ENCODE results near the gene SNX24. TPM values are rescaled to one million over a fixed set of nuclear protein-coding genes. Genes with fewer than 3 reads are reported as not detected.

SNX24 gene
- total RNA-seq, 1 experiment from 2014 or later: 23.5 TPM

- Mint-ChIP-seq H3K36me3 (ENCODE audit: insufficient read depth, unreplicated experiment) (no peaks in the 10 kb centered on the region), H3K9me3 (ENCODE audit: low read depth, unreplicated experiment) (no peaks in the 10 kb centered on the region), H3K27me3 (ENCODE audit: unreplicated experiment) (no peaks in the 10 kb centered on the region), H3K4me1 (ENCODE audit: low read depth, unreplicated experiment) (no peaks in the 10 kb centered on the region), H3K4me3 (ENCODE audit: low read depth, unreplicated experiment) (no peak overlapping the region), H3K27ac (ENCODE audit: unreplicated experiment) (no peak overlapping the region)
- BruUV-seq (replicated peaks): no TSS peak
- DNase-seq: no peak
- TF ChIP-seq, protein P1, sequence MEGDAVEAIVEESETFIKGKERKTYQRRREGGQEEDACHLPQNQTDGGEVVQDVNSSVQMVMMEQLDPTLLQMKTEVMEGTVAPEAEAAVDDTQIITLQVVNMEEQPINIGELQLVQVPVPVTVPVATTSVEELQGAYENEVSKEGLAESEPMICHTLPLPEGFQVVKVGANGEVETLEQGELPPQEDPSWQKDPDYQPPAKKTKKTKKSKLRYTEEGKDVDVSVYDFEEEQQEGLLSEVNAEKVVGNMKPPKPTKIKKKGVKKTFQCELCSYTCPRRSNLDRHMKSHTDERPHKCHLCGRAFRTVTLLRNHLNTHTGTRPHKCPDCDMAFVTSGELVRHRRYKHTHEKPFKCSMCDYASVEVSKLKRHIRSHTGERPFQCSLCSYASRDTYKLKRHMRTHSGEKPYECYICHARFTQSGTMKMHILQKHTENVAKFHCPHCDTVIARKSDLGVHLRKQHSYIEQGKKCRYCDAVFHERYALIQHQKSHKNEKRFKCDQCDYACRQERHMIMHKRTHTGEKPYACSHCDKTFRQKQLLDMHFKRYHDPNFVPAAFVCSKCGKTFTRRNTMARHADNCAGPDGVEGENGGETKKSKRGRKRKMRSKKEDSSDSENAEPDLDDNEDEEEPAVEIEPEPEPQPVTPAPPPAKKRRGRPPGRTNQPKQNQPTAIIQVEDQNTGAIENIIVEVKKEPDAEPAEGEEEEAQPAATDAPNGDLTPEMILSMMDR (IDR thresholded peaks at IDR 0.05; ENCODE audit: unreplicated experiment): no peak
- CTCF ChIA-PET: interaction anchor here (0.7 to 1.1 kb wide), 2 partner anchors 35 to 813 kb away, joined by 3 read pairs; no protein-coding TSS in a partner anchor
- intact Hi-C loops (cut with micrococcal nuclease; ENCODE audit: unreplicated experiment): no loop called here
These were observed 162.3 kb downstream of the SNX24 start for GRCh38 chr5:123007754-123008153.

DNA sequence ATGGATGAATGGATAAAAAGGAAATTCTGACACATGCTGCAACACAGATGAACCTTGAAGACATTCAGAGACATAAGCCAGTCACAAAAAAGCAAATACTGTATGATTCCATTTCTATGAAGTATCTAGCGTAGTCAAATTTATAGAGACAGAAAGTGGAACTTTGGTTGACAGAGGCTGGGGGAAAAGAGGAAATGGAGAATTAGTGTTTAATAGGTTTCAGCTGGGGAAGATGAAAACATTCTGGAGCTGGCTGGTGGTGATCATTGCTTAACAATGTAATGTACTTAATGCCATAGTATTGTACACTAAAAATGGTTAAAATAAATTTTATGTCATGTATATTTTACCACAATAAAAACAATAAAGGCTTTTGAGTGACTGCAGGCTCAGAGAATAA lies 166.9 kb downstream of the SNX24 start:
- no peaks in the 10 kb centered on the region for H3K36me3 Mint-ChIP-seq (ENCODE audit: insufficient read depth, unreplicated experiment)
- DNase-seq: no peak
- no peak overlapping the region for H3K4me3 Mint-ChIP-seq (ENCODE audit: low read depth, unreplicated experiment)
- CTCF ChIA-PET: no interaction called here
- peaks cover 8% of the 10 kb centered on the region for H3K4me1 Mint-ChIP-seq (ENCODE audit: low read depth, unreplicated experiment)
- no TSS peak for BruUV-seq (replicated peaks)
- intact Hi-C loops (cut with micrococcal nuclease; ENCODE audit: unreplicated experiment): no loop called here
- no peaks in the 10 kb centered on the region for H3K27me3 Mint-ChIP-seq (ENCODE audit: unreplicated experiment)
- TF ChIP-seq, protein P1 (IDR thresholded peaks at IDR 0.05; ENCODE audit: unreplicated experiment): no peak
- H3K27ac Mint-ChIP-seq (ENCODE audit: unreplicated experiment): no peak overlapping the region
- H3K9me3 Mint-ChIP-seq (ENCODE audit: low read depth, unreplicated experiment): no peaks in the 10 kb centered on the region

DNA sequence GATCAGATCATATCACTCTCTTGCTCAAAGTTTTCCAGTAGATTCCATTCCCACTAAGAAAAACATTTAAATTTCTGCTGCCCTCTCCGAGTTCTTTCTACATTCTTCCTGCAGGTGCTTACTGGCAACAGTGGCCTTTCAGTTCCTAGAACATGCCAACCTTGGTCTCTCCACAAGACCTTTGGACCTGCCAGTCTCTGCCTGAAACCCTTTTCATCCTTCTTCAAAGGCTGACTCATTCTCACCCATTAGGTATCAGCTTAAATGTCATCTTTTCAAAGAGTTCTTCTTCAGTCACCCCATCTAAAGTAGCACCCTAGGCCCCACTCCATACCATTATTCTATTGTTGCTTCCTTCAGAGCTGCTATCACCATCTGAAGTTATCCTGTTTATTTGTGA lies 169.3 kb downstream of the SNX24 start:
- Mint-ChIP-seq H3K27ac (ENCODE audit: unreplicated experiment) (no peak overlapping the region), H3K27me3 (ENCODE audit: unreplicated experiment) (no peaks in the 10 kb centered on the region), H3K9me3 (ENCODE audit: low read depth, unreplicated experiment) (no peaks in the 10 kb centered on the region), H3K4me3 (ENCODE audit: low read depth, unreplicated experiment) (no peak overlapping the region), H3K36me3 (ENCODE audit: insufficient read depth, unreplicated experiment) (no peaks in the 10 kb centered on the region), H3K4me1 (ENCODE audit: low read depth, unreplicated experiment) (peaks cover 8% of the 10 kb centered on the region)
- intact Hi-C loops (cut with micrococcal nuclease; ENCODE audit: unreplicated experiment): no loop called here
- DNase-seq: no peak
- TF ChIP-seq, protein P1 (IDR thresholded peaks at IDR 0.05; ENCODE audit: unreplicated experiment): no peak
- BruUV-seq (replicated peaks): no TSS peak
- CTCF ChIA-PET: no interaction called here

DNA sequence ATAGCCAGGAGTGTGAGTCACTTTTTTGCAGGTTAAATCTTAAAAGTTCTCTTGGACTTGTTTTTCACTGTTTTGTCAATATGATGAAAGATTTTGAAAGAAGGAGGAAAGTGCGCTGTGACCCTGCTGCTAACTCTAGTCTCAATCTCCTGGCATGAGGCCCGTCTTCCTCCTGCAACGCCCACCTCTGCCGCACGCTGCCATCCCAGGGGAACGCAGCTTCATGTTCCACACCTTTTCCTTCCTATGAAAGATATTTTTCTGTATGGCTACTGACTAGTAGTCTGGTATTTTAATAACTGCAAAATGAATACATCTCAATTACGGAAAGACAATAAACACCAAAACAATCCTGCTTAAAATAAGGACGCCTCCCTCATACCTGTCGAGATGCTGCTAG lies 182.8 kb downstream of the SNX24 start:
- H3K36me3 Mint-ChIP-seq (ENCODE audit: insufficient read depth, unreplicated experiment): peaks cover 7% of the 10 kb centered on the region
- BruUV-seq (replicated peaks): no TSS peak
- H3K27me3 Mint-ChIP-seq (ENCODE audit: unreplicated experiment): no peaks in the 10 kb centered on the region
- CTCF ChIA-PET: no interaction called here
- H3K9me3 Mint-ChIP-seq (ENCODE audit: low read depth, unreplicated experiment): no peaks in the 10 kb centered on the region
- no peak overlapping the region for H3K4me3 Mint-ChIP-seq (ENCODE audit: low read depth, unreplicated experiment)
- H3K4me1 Mint-ChIP-seq (ENCODE audit: low read depth, unreplicated experiment): no peaks in the 10 kb centered on the region
- H3K27ac Mint-ChIP-seq (ENCODE audit: unreplicated experiment): no peak overlapping the region
- no peak for DNase-seq
- intact Hi-C loops (cut with micrococcal nuclease; ENCODE audit: unreplicated experiment): no loop called here
- TF ChIP-seq, protein P1 (IDR thresholded peaks at IDR 0.05; ENCODE audit: unreplicated experiment): no peak
